HepG2 (cell line): Measurements from ENCODE around the gene MTPN. TPM values are rescaled to one million over a fixed set of nuclear protein-coding genes. Genes with fewer than 3 reads are reported as not detected.

ENCODE experiments used
- ATAC-seq: fragments of 200-7000 bp; cut with Tn5 transposase; 3 replicates; pipeline ENCODE4 v1.9.1; 2020; ENCODE audit warnings: mild to moderate bottlenecking, moderate library complexity
- BruUV-seq: library from RNA; stranded (reverse); fragments of 400-500 nt; replicated peaks from 2 replicates; lab custom pipeline; 2021; lab: Mats Ljungman, UMichigan
- CTCF ChIA-PET: fragments of 300-600 bp; formaldehyde crosslinking; extraction: SDS; loops from one replicate; lab custom pipeline; 2021; ENCODE audit warnings: low total read pairs, inconsistent platforms, low intra/inter-chr PET ratio; lab: Yijun Ruan, JAX
- POLR2A ChIA-PET: fragments of 350-600 bp; sonication (Branson Sonifier 250); formaldehyde crosslinking; loops from one replicate; lab custom pipeline; 2020; ENCODE audit warnings: antibody characterized with exemption, inconsistent platforms; lab: Yijun Ruan, JAX
- DNase-seq: peaks from one replicate; pipeline ENCODE4 v3.0.0-alpha.2; 2015; ENCODE audit warnings: low spot score
- FAIRE-seq: peaks from 3 replicates; lab custom pipeline; 2011; peaks lifted over from hg19 to GRCh38; lab: Jason Lieb, UNC
- H2AFZ ChIP-seq: one replicate; pipeline ENCODE4 v1.6.1; 2011; ENCODE audit warnings: low read length, inconsistent platforms
- H3K27ac ChIP-seq: fragments of 300-600 bp; 3 replicates; pipeline ENCODE4 v1.8.0; 2011; ENCODE audit warnings: mixed run types, mild to moderate bottlenecking, mixed read lengths, low read length, inconsistent platforms; ENCODE audit not compliant: insufficient read depth; ENCODE audit errors: extremely low read length
- H3K27me3 ChIP-seq, 2 experiments: fragments of 200-600 bp in 1 of 2; 2 replicates in 1 of 2; 3 replicates in 1 of 2; pipeline versions ENCODE4 v1.6.0 to v1.8.0; 2011; ENCODE audit warnings: low read length in 2 of 2, mild to moderate bottlenecking in 2 of 2, moderate library complexity in 2 of 2, inconsistent platforms in 1 of 2; ENCODE audit not compliant: insufficient read depth in 2 of 2, control insufficient read depth in 1 of 2
- H3K36me3 ChIP-seq, 2 experiments: fragments of 200-600 bp in 1 of 2; replicated peaks in 1 of 2; 2 replicates in 1 of 2; 3 replicates in 1 of 2; pipeline versions ENCODE4 v1.5.1 to v1.8.0; 2011; ENCODE audit warnings: low read length in 2 of 2, inconsistent platforms in 1 of 2; ENCODE audit not compliant: insufficient read depth in 2 of 2, control insufficient read depth in 1 of 2
- H3K4me1 ChIP-seq: 2 replicates; pipeline ENCODE4 v1.5.1; 2012; ENCODE audit warnings: low read length, inconsistent platforms; ENCODE audit not compliant: insufficient read depth
- H3K4me2 ChIP-seq: 2 replicates; pipeline ENCODE4 v1.6.0; 2011; ENCODE audit warnings: low read depth, low read length, inconsistent platforms
- H3K4me3 ChIP-seq, 3 experiments: fragments of 200-600 bp in 1 of 3; sonication (generic), shearing (Covaris generic) in 1 of 3; replicated peaks in 1 of 3; 2 replicates each; pipeline ENCODE4 v1.5.1; 2011 to 2016; ENCODE audit warnings: low read length in 3 of 3, inconsistent platforms in 2 of 3, low read depth in 2 of 3, mild to moderate bottlenecking in 2 of 3, control low read depth in 1 of 3, mixed read lengths in 1 of 3; ENCODE audit not compliant: insufficient read depth in 1 of 3
- H3K79me2 ChIP-seq: one replicate; pipeline ENCODE4 v1.6.1; 2011; ENCODE audit warnings: low read length, inconsistent platforms; ENCODE audit not compliant: insufficient read depth
- H3K9ac ChIP-seq: 2 replicates; pipeline ENCODE4 v1.6.0; 2011; ENCODE audit warnings: mild to moderate bottlenecking, low read depth, low read length, inconsistent platforms; ENCODE audit not compliant: insufficient read depth
- H3K9me3 ChIP-seq: 2 replicates; pipeline ENCODE4 v1.5.1; 2012; ENCODE audit warnings: mild to moderate bottlenecking, low read length
- H4K20me1 ChIP-seq: 2 replicates; pipeline ENCODE4 v1.6.0; 2011; ENCODE audit warnings: inconsistent platforms, mild to moderate bottlenecking, low read length, moderate library complexity; ENCODE audit not compliant: insufficient read depth
- ARID3A ChIP-seq: IDR thresholded peaks from 2 replicates; pipeline ENCODE4 v1.6.1; 2012; ENCODE audit warnings: low read depth, low read length, improper control_type of control experiment
- ATRX ChIP-seq: sonication (generic); formaldehyde crosslinking; IDR thresholded peaks from 2 replicates; pipeline ENCODE4 v1.4.0; 2020; ENCODE audit warnings: missing genetic modification reagents, borderline replicate concordance
- CENPT ChIP-seq: sonication (generic); formaldehyde crosslinking; IDR thresholded peaks from 2 replicates; pipeline ENCODE4 v1.8.0; 2022; ENCODE audit warnings: low read depth, mild to moderate bottlenecking, moderate library complexity, missing genetic modification reagents
- DPF2 ChIP-seq: sonication (generic); formaldehyde crosslinking; IDR thresholded peaks from 2 replicates; pipeline ENCODE4 v1.4.0; 2020; ENCODE audit warnings: mild to moderate bottlenecking, low read depth, missing genetic modification reagents, borderline replicate concordance
- FLYWCH1 ChIP-seq: sonication (generic); formaldehyde crosslinking; IDR thresholded peaks from 2 replicates; pipeline ENCODE4 v1.8.1; 2023; ENCODE audit warnings: mild to moderate bottlenecking, missing genetic modification reagents
- FOXO1 ChIP-seq: sonication (generic); formaldehyde crosslinking; IDR thresholded peaks from 2 replicates; pipeline ENCODE4 v1.4.0; 2020; ENCODE audit warnings: missing genetic modification reagents
- GTF2F1 ChIP-seq: fragments of 150-350 bp; IDR thresholded peaks from 2 replicates; pipeline ENCODE4 v1.6.1; 2014; ENCODE audit warnings: low read length
- JARID2 ChIP-seq: sonication (generic); formaldehyde crosslinking; IDR thresholded peaks from 2 replicates; pipeline ENCODE4 v1.8.1; 2023; ENCODE audit warnings: missing genetic modification reagents, inconsistent platforms; ENCODE audit not compliant: insufficient replicate concordance
- MIER2 ChIP-seq: IDR thresholded peaks from 2 replicates; pipeline ENCODE4 v1.6.1; 2016; ENCODE audit warnings: missing biosample characterization, missing genetic modification reagents
- NFYB ChIP-seq: sonication (generic); formaldehyde crosslinking; IDR thresholded peaks from 2 replicates; pipeline ENCODE4 v1.4.0; 2020; ENCODE audit warnings: missing genetic modification reagents
- SMAD1 ChIP-seq: sonication (generic); formaldehyde crosslinking; IDR thresholded peaks from 2 replicates; pipeline ENCODE4 v1.4.0; 2020; ENCODE audit warnings: missing genetic modification reagents, low read depth, mild to moderate bottlenecking, borderline replicate concordance
- TCF7L2 ChIP-seq: IDR thresholded peaks from 2 replicates; pipeline ENCODE4 v1.6.1; 2011; ENCODE audit warnings: mild to moderate bottlenecking, low read depth, low read length, moderate library complexity
- WIZ ChIP-seq: sonication (generic); formaldehyde crosslinking; IDR thresholded peaks from 2 replicates; pipeline ENCODE4 v1.5.1; 2020; ENCODE audit warnings: mild to moderate bottlenecking, missing genetic modification reagents
- ZBTB33 ChIP-seq: sonication (generic); formaldehyde crosslinking; IDR thresholded peaks from 2 replicates; pipeline ENCODE4 v1.4.0; 2020; ENCODE audit warnings: missing genetic modification reagents
- ZBTB34 ChIP-seq: sonication (generic); formaldehyde crosslinking; IDR thresholded peaks from 2 replicates; pipeline ENCODE4 v1.8.0; 2022; ENCODE audit warnings: mild to moderate bottlenecking, missing genetic modification reagents
- ZNF841 ChIP-seq: sonication (generic); formaldehyde crosslinking; IDR thresholded peaks from 2 replicates; pipeline ENCODE4 v1.8.1; 2023; ENCODE audit warnings: missing genetic modification reagents, borderline replicate concordance
- WGBS: methylation state at CpG from one replicate; pipeline ENCODE4 v1.1.6; 2017; ENCODE audit warnings: low lambda C conversion rate; 5-methylcytosine and 5-hydroxymethylcytosine counted together
- in situ Hi-C: cut with HindIII; loops from 2 replicates; pipeline ENCODE4 v1.10.0; 2017; ENCODE audit warnings: low pct_unique_long_range_greater_than_20kb; ENCODE audit not compliant: extremely low pct_ligation_motif_present
- intact Hi-C: fragments of 100-400 bp; cut with micrococcal nuclease; formaldehyde crosslinking; loops from one replicate; pipeline ENCODE4 v1.10.0; 2022; ENCODE audit not compliant: unreplicated experiment
- polyA plus RNA-seq, 8 experiments: library from polyadenylated mRNA; depleted of rRNA in 3 of 8; stranded (reverse) in 7 of 8; unstranded in 1 of 8; fragments of >200 nt; fragmentation: Illumina TruSeq in 4 of 8; extraction: Trizol in 4 of 8; gene quantifications; 2 replicates each; pipeline versions ENCODE4 v1.2.1 to v1.2.3, GENCODE V29; 2011 to 2016; ENCODE audit warnings: low read depth in 4 of 8, missing spikeins in 1 of 8, mixed read lengths in 1 of 8; ENCODE audit not compliant: insufficient read depth in 1 of 8
- total RNA-seq, 5 experiments: library from RNA; depleted of rRNA; stranded (reverse); fragments of >200 nt; fragmentation: Illumina TruSeq; extraction: Trizol; gene quantifications; 2 replicates each; pipeline ENCODE4 v1.2.3, GENCODE V29; 2016; ENCODE audit warnings: low read depth in 1 of 5

MTPN gene
- total and polyA plus RNA-seq, 2 of the 13 experiments (the other 11 are each of a cell fraction or from before 2014, with no cell fraction given), result 31.1 to 71.7 TPM

- FAIRE-seq, result no peak
- Histone ChIP-seq H3K27ac (no peak overlapping the region), H3K9me3 (no peaks in the 10 kb centered on the region), H3K9ac (no peak overlapping the region), H2AFZ (no peak overlapping the region), H3K4me1 (no peaks in the 10 kb centered on the region), H3K4me3 (no peak overlapping the region), H3K4me2 (no peak overlapping the region), H3K79me2 (no peaks in the 10 kb centered on the region), H4K20me1 (no peaks in the 10 kb centered on the region), H3K27me3 (no peaks in the 10 kb centered on the region), H3K36me3 (no peaks in the 10 kb centered on the region)
- BruUV-seq, result no TSS peak
- POLR2A ChIA-PET, result no interaction called here
- CTCF ChIA-PET, result no interaction called here
- ATAC-seq, result no peak
- TF ChIP-seq ZBTB34 (CRISPR knock-in tag) (no peak), NFYB (CRISPR knock-in tag) (no peak), ARID3A (no peak), CENPT (CRISPR knock-in tag) (no peak), TCF7L2 (no peak), JARID2 (CRISPR knock-in tag) (no peak), FOXO1 (CRISPR knock-in tag) (no peak), MIER2 (CRISPR knock-in tag) (no peak), ZBTB33 (CRISPR knock-in tag) (no peak), FLYWCH1 (CRISPR knock-in tag) (no peak), WIZ (CRISPR knock-in tag) (no peak), ZNF841 (no peak), GTF2F1 (no peak), SMAD1 (CRISPR knock-in tag) (no peak), ATRX (no peak), DPF2 (no peak)
- in situ Hi-C loops, result no loop called here
- DNase-seq, result no peak
- intact Hi-C loops, result no loop called here
- 83% methylated on average over 3 of the region's 3 CpGs for WGBS
Measured at GRCh38 chr7:135911099-135911498, 66.1 kb downstream of the MTPN start.
